Astrocyte (in vitro differentiated cells and primary cell): Measurements from ENCODE around the gene CEP290.

Experiments used
- CTCF ChIP-seq: IDR thresholded peaks from 2 replicates; pipeline ENCODE4 v1.5.1; 2011; ENCODE audit warnings: low read depth, mild to moderate bottlenecking, inconsistent platforms, low read length, moderate library complexity; ENCODE audit not compliant: insufficient read depth
- EZH2 ChIP-seq: IDR thresholded peaks from 2 replicates; pipeline ENCODE4 v1.6.1; 2012; ENCODE audit warnings: mild to moderate bottlenecking, low read length, inconsistent platforms; ENCODE audit not compliant: insufficient read depth

DNA sequence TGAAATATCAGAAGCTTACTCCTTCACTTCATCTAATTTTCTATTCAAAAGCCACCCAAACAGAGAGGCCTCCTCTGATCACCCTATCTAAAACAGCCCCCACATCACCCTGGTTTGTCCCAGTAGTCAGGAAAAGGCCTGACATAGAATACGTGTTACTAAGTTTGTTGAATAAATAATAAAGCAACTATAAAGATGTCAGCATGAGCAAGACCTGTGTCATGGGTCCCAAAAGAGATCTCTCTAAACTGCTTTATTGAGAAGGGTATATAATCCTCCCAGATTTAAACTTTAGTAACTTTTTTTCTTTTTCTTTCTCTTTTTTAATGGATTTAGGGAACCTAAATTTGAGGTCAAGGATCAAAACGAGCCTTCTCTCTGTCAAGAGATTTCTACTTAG lies 85.3 kb downstream of the CEP290 start:
- no peak for TF ChIP-seq CTCF
- no peak for TF ChIP-seq EZH2
